SK-N-SH (cell line): Measurements from ENCODE around the gene TCEAL5. TPM values are rescaled to one million over a fixed set of nuclear protein-coding genes. Genes with fewer than 3 reads are reported as not detected.

Source experiments
- polyA plus RNA-seq, 3 experiments: library from polyadenylated mRNA; depleted of rRNA; stranded (reverse); fragments of >200 nt; gene quantifications; 2 replicates each; pipeline ENCODE4 v1.2.3, GENCODE V29; 2012

TCEAL5 gene
- polyA plus RNA-seq, 1 of the 3 experiments (the other 2 are of a cell fraction): 0.43 TPM

Other genes with a start within 250 kb of the TCEAL5 start
- 170 and 206 TPM in 2 replicates for gene BEX1, start 212.6 kb downstream of the TCEAL5 start, polyA plus RNA-seq (2012; rRNA removed)
- gene NXF3, start 183.6 kb downstream of the TCEAL5 start, polyA plus RNA-seq (2012; rRNA removed): 0.16 and 0.20 TPM in 2 replicates
- 84.8 and 95.7 TPM in 2 replicates for gene BEX4, start 61.6 kb downstream of the TCEAL5 start, polyA plus RNA-seq (2012; rRNA removed)
- gene TCEAL8, start 21.6 kb downstream of the TCEAL5 start, polyA plus RNA-seq (2012; rRNA removed): 36.5 and 43.5 TPM in 2 replicates
- 32.4 and 36.9 TPM in 2 replicates for gene BEX2, start 34.2 kb upstream of the TCEAL5 start, polyA plus RNA-seq (2012; rRNA removed)
- 20.2 and 26.0 TPM in 2 replicates for gene TCEAL7, start 53.5 kb upstream of the TCEAL5 start, polyA plus RNA-seq (2012; rRNA removed)
- gene TCEAL9, start 79.8 kb upstream of the TCEAL5 start, polyA plus RNA-seq (2012; rRNA removed): 27.7 and 29.5 TPM in 2 replicates
- gene BEX3, start 99.8 kb upstream of the TCEAL5 start, polyA plus RNA-seq (2012; rRNA removed): 292 and 392 TPM in 2 replicates
- gene RAB40A, start 242.7 kb upstream of the TCEAL5 start, polyA plus RNA-seq (2012; rRNA removed): 0.30 and 0.58 TPM in 2 replicates